Left colon (tissue), 2 donors: ENCODE data around the gene ZNF121. TPM values are rescaled to one million over a fixed set of nuclear protein-coding genes. Genes with fewer than 3 reads are reported as not detected.
"Not testable (repeated sequence)": the region's sequence is repeated elsewhere in the genome, so short reads cannot be mapped to it uniquely, and the experiment has no call there.

Experiments used
- ATAC-seq: fragments of 200-7000 bp; cut with Tn5 transposase; one replicate; pipeline ENCODE4 v1.9.1; 2020; ENCODE audit warnings: mild to moderate bottlenecking, moderate library complexity
- DNase-seq, 2 donors: peaks; one replicate each; pipeline ENCODE4 v3.0.0-alpha.2; 2020
- intact Hi-C, 2 donors: fragments of 100-400 bp; cut with DNase I in 1 of 2; cut with micrococcal nuclease in 1 of 2; formaldehyde crosslinking; loops; one replicate each; pipeline versions ENCODE4 v1.11.2 to v1.14.0; 2022; cut with DNase I, micrococcal nuclease
- total RNA-seq, 2 donors: library from RNA; stranded (reverse); fragmentation: NEBNext Ultra II Directional; extraction: Animal tissue kit (Norgen Biotek cat#: 25700); gene quantifications; one replicate each; pipeline ENCODE4 v1.2.1, GENCODE V29; 2021
- donor health status: DM: no; HTN: no; CAD: no.
- donor health status: DM: yes; HTN: yes; CAD: no.

Gene ZNF121
- total RNA-seq, 2 donors from 2014 or later, result 17.1 to 22.8 TPM

DNA sequence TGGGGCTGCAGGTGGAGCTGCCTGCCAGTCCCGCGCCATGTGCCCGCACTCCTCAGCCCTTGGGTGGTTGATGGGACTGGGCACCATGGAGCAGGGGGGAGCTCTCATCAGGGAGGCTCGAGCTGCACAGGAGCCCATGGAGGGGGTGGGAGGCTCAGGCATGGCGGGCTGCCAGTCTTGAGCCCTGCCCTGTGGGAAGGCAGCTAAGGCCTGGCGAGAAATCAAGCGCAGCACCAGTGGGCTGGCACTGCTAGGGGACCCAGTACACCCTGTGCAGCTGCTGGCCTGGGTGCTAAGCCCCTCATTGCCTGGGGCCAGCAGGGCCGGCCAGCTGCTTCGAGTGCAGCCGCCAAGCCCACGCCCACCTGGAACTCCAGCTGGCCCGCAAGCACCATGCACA lies 43.0 kb downstream of the ZNF121 start:
- intact Hi-C loops, DNase-seq, ATAC-seq: not testable (repeated sequence)

DNA sequence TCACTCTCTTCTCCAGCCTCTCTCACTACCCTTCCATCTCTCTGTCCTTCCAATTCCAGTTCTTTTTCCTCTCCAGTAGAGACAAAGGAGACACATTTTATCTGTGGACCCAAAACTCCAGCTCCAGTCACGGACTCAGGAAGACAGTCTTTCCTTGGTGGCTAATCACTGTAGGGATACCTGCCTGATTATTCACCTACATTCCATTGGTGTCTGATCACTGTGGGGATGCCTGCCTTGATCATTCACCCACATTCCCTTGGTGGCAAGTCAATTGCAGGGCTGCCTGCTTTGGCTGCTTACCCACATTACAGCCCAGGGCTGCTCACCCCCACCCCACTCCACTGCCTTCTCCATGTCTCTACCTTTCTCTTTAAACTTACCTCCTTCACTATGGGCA lies 44.4 kb downstream of the ZNF121 start:
- ATAC-seq, result not testable (repeated sequence)

DNA sequence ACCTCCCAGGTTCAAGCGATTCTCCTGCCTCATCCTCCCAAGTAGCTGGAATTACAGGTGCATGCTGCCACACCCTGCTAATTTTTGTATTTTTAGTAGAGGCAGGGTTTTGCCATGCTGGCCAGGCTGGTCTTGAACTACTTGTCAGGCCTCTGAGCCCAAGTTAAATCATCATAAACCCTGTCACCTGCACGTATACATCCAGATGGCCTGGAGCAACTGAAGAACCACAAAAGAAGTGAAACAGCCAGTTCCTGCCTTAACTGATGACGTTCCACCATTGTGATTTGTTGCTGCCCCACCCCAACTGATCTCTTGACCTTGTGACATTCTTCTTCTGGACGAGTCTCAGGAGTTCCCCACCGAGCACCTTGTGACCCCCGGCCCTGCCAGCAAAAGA lies 45.1 kb downstream of the ZNF121 start:
- DNase-seq, ATAC-seq, intact Hi-C loops: not testable (repeated sequence)

More for the DNA sequence above, 44.4 kb downstream of the ZNF121 start:
- intact Hi-C loops, DNase-seq: not testable (repeated sequence)

DNA sequence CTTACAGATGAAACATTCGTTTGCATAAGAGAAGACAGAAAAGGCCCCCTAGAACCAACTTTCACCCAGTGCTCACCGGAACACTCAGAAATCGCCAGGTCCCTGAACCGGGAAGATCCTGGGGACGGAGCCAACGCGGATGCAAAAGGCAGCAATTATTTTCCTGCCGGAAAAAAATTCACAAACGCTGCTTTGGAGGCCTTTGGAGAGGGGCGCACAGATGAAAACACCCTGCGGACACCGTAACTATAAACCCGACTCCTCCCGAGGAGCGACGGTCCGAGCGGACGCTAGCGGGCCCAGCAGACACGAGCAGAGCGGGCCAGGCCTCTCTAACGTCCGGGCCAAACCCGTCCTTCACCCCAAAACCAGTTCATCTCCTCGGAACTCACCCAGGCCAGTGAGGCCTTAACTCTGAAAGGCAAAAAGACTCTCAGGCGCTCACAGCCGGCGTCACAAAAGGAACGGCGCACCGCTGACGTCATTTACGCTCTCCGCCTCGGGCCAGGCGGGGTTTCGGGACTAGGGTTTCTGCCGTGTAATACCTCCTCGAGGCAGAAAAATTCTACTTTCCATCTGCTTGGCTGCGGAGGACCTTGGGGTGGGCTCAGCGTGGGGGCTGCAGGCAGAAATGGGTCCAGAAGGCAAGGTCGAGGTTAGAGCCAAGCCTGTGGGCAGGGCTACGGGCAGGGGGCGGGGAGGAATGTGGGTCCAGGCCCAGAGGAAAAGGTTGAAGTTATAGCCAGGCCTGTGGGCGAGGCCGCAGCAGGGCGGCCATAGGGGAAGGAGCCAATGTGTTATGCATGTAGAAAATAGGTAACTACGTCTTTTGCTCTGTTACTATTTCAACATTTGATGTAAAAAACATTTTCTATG lies 45.9 kb downstream of the ZNF121 start, which contains the start of gene ZNF426:
Gene ZNF426, minus strand, starts transcription at position 463 of the 876 bp plus-strand sequence. CDS start 2,413 bp downstream, outside the sequence.
- intact Hi-C loops, result no loop called here
- ATAC-seq, result peak; percentile 97
- peak; percentile 87 to 90 for DNase-seq

DNA sequence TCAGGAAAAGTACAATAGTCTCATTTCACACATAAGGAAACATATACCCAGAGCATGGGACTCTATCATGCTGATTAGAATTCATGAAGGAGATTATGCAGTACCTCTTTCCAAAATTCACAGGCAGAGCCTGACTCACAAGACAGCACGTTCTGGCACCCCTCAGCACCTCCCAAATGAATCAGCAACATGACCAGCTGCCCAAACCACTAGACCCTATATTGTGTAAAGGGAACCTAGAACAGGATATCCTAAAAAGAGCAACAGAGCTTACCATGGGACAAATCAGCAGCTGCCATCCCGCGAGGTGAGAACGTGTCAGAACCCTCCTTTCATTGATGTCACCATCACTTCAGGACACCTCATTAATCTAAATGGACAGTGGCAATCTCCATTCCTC lies 48.4 kb downstream of the ZNF121 start:
- DNase-seq (no peak), ATAC-seq (no peak)
- intact Hi-C loops, result no loop called here

DNA sequence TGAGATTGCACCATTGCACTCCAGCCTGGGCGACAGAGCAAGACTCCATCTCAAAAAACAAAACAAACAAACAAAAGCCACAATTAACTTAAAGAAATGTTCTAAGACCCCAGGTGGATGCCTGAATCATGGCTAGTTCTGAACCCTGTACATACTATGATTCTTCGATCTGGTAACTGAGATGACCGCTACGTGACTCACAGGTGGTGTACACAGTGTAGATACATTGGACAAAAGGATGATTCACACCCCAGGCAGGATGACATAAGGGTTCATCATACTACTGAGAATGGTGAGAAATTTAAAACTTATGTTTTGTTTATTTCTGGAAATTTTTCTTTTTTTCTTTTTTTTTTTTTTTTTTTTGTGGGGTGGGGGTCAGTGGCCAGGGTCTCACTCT lies 52.4 kb downstream of the ZNF121 start:
- ATAC-seq (no peak), DNase-seq (no peak)
- intact Hi-C loops, result no loop called here

DNA sequence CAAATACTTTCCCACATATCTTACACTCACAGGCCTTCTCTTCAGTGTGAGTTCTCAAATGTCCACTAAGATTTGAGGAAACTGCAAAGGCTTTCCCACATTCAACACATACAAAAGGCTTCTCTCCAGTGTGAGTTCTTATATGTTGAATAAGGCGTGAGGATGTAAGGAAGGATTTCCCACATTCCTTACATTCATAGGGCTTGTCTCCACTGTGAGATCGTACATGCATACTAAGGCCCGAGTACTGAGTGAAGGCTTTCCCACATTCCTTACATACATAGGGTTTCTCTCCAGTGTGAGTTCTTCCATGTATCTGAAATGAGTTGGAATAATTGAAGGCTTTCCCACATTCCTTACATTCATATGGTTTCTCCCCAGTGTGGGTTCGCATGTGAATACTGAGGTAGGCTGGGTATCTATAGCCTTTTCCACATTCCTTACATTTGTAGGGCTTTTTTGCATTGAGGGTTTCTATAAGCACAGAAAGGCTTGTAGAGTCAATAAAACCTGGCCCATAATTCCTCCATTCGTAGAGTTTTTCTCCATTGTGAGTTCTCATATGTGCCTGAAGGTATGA lies 55.5 kb downstream of the ZNF121 start:
- no peak for ATAC-seq
- no peak for DNase-seq
- intact Hi-C loops, result no loop called here

DNA sequence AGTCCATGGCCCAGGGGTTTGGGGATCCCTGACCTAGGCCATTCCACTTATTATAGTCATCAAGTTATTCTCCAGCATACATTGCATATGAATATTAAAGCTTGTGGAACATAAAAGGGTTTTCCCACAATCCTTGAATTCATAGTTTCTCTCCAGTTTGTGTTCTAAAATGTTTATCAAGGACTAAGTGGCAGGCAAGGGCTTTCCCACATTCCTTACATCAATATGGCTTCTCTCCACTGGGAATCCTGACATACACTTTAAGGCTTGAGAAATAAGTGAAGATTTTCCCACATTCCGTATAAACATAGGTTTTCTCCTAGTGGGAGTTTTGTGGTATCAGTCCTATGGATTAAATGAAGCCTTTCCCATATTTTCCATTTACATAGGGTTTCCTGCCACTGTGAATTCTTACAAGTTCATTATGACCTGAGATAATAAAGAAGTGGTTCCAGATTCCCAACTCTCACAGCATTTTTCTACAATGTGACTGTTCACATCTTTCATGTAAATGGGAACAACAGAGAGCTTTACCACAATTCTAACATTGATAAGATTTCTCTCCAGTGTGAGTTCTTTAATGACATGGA lies 60.3 kb downstream of the ZNF121 start:
- intact Hi-C loops, result no loop called here
- DNase-seq (no peak), ATAC-seq (no peak)

Other genes with a start within 250 kb of the ZNF121 start
- gene ZNF177, start 221.5 kb downstream of the ZNF121 start, total RNA-seq, result under 1 TPM; 0.53 to 0.82 TPM
- gene ZNF266, start 148.9 kb downstream of the ZNF121 start, total RNA-seq, result 10 to 100 TPM; 16.7 to 21.4 TPM
- not detected for gene ZNF560, start 85.9 kb downstream of the ZNF121 start, total RNA-seq
- gene ZNF426, start 45.9 kb downstream of the ZNF121 start, total RNA-seq, result 10 to 100 TPM; 10.2 to 10.3 TPM
- 10 to 100 TPM; 23.1 to 26.3 TPM for gene ZNF561, start 36.7 kb upstream of the ZNF121 start, total RNA-seq
- gene ZNF562, start 90.6 kb upstream of the ZNF121 start, total RNA-seq, result 10 to 100 TPM; 34.8 to 37.2 TPM
- 10 to 100 TPM; 10.2 to 11.9 TPM for gene ZNF846, start 184.2 kb upstream of the ZNF121 start, total RNA-seq
- 10 to 100 TPM; 26.5 to 31.1 TPM for gene FBXL12, start 234.6 kb upstream of the ZNF121 start, total RNA-seq
- 100 to 1,000 TPM; 280 to 315 TPM for gene UBL5, start 243.4 kb upstream of the ZNF121 start, total RNA-seq